H9 (cell line): ENCODE results near the gene PPP4R2. TPM values are rescaled to one million over a fixed set of nuclear protein-coding genes. Genes with fewer than 3 reads are reported as not detected.

Experiments used
- DNase-seq: peaks from one replicate; pipeline ENCODE4 v3.0.0-alpha.2; 2017
- H2AFZ ChIP-seq: one replicate; pipeline ENCODE4 v1.6.1; 2013; ENCODE audit warnings: mild to moderate bottlenecking, low read length, control low read depth, moderate library complexity
- H2AK5ac ChIP-seq: 2 replicates; pipeline ENCODE4 v1.6.1; 2013; ENCODE audit warnings: low read length, control low read depth, mixed read lengths; ENCODE audit not compliant: insufficient read length
- H2BK120ac ChIP-seq: one replicate; pipeline ENCODE4 v1.6.1; 2013; ENCODE audit warnings: low read depth, mild to moderate bottlenecking, low read length, control low read depth, inconsistent platforms; ENCODE audit not compliant: poor library complexity, severe bottlenecking
- H2BK12ac ChIP-seq: 2 replicates; pipeline ENCODE4 v1.6.1; 2013; ENCODE audit warnings: low read length, control low read depth, mixed read lengths, low read depth; ENCODE audit not compliant: insufficient read length
- H2BK15ac ChIP-seq: 2 replicates; pipeline ENCODE4 v1.6.1; 2013; ENCODE audit warnings: low read depth, low read length, control low read depth
- H2BK20ac ChIP-seq: one replicate; pipeline ENCODE4 v1.6.1; 2013; ENCODE audit warnings: low read depth, mild to moderate bottlenecking, low read length, control low read depth, inconsistent platforms; ENCODE audit not compliant: poor library complexity, severe bottlenecking
- H2BK5ac ChIP-seq: 2 replicates; pipeline ENCODE4 v1.6.1; 2013; ENCODE audit warnings: low read length, control low read depth, mixed read lengths; ENCODE audit not compliant: insufficient read length
- H3K14ac ChIP-seq: 2 replicates; pipeline ENCODE4 v1.6.1; 2013; ENCODE audit warnings: low read length, control low read depth; ENCODE audit not compliant: insufficient read depth
- H3K18ac ChIP-seq: 2 replicates; pipeline ENCODE4 v1.6.1; 2013; ENCODE audit warnings: low read depth, mild to moderate bottlenecking, mixed read lengths, low read length, control low read depth; ENCODE audit not compliant: insufficient read length
- H3K23ac ChIP-seq: 2 replicates; pipeline ENCODE4 v1.6.1; 2013; ENCODE audit warnings: low read length, control low read depth, mixed read lengths, low read depth; ENCODE audit not compliant: insufficient read length
- H3K23me2 ChIP-seq: 2 replicates; pipeline ENCODE4 v1.6.1; 2013; ENCODE audit warnings: low read depth, mild to moderate bottlenecking, mixed read lengths, low read length, control low read depth; ENCODE audit not compliant: insufficient read length, poor library complexity, severe bottlenecking
- H3K27ac ChIP-seq: 2 replicates; pipeline ENCODE4 v1.5.1; 2013; ENCODE audit warnings: low read length, control low read depth, mixed read lengths, low read depth; ENCODE audit not compliant: insufficient read length
- H3K27me3 ChIP-seq: 2 replicates; pipeline ENCODE4 v1.6.1; 2013; ENCODE audit warnings: low read length, control low read depth, inconsistent platforms; ENCODE audit not compliant: insufficient read depth
- H3K4ac ChIP-seq: 2 replicates; pipeline ENCODE4 v1.6.1; 2013; ENCODE audit warnings: low read depth, mild to moderate bottlenecking, control low read depth, inconsistent platforms, low read length, moderate library complexity
- H3K4me1 ChIP-seq: 2 replicates; pipeline ENCODE4 v1.6.1; 2013; ENCODE audit warnings: low read length, control low read depth, inconsistent platforms; ENCODE audit not compliant: insufficient read depth
- H3K4me2 ChIP-seq: 2 replicates; pipeline ENCODE4 v1.6.1; 2013; ENCODE audit warnings: low read length, control low read depth, mixed read lengths; ENCODE audit not compliant: insufficient read length, insufficient read depth
- H3K56ac ChIP-seq: 2 replicates; pipeline ENCODE4 v1.6.1; 2013; ENCODE audit warnings: low read depth, mild to moderate bottlenecking, mixed read lengths, low read length, control low read depth; ENCODE audit not compliant: insufficient read length
- H3K79me1 ChIP-seq: 2 replicates; pipeline ENCODE4 v1.6.1; 2013; ENCODE audit warnings: low read depth, mild to moderate bottlenecking, moderate library complexity, low read length, control low read depth, inconsistent platforms; ENCODE audit not compliant: insufficient read depth, poor library complexity, severe bottlenecking
- H3K79me2 ChIP-seq: 2 replicates; pipeline ENCODE4 v1.6.1; 2013; ENCODE audit warnings: low read length, control low read depth, inconsistent platforms; ENCODE audit not compliant: insufficient read depth
- H3K9ac ChIP-seq: 2 replicates; pipeline ENCODE4 v1.6.1; 2013; ENCODE audit warnings: low read length, control low read depth, mixed read lengths; ENCODE audit not compliant: insufficient read length; ENCODE audit errors: extremely low read depth
- H3K9me3 ChIP-seq: one replicate; pipeline ENCODE4 v1.6.1; 2013; ENCODE audit warnings: low read depth, low read length, inconsistent platforms; ENCODE audit not compliant: control insufficient read depth
- H3T11ph ChIP-seq: one replicate; pipeline ENCODE4 v1.6.1; 2013; ENCODE audit warnings: mild to moderate bottlenecking, low read length, control low read depth, inconsistent platforms
- H4K20me1 ChIP-seq: one replicate; pipeline ENCODE4 v1.6.1; 2013; ENCODE audit not compliant: control insufficient read depth, insufficient read length, insufficient read depth
- H4K5ac ChIP-seq: 2 replicates; pipeline ENCODE4 v1.6.1; 2013; ENCODE audit warnings: low read depth, mild to moderate bottlenecking, mixed read lengths, low read length, control low read depth; ENCODE audit not compliant: insufficient read length
- H4K8ac ChIP-seq: replicated peaks from 2 replicates; pipeline ENCODE4 v1.6.1; 2013; ENCODE audit warnings: low read length, control low read depth, mixed read lengths, low read depth; ENCODE audit not compliant: insufficient read length
- H4K91ac ChIP-seq: 2 replicates; pipeline ENCODE4 v1.6.1; 2013; ENCODE audit warnings: low read depth, mild to moderate bottlenecking, moderate library complexity, mixed read lengths, low read length, control low read depth; ENCODE audit not compliant: insufficient read length
- H3K27ac Mint-ChIP-seq, 3 experiments: 2 replicates in 2 of 3; 3 replicates in 1 of 3; pipeline ENCODE4 v1.8.0; 2020 to 2021; ENCODE audit warnings: mixed read lengths in 3 of 3, mild to moderate bottlenecking in 1 of 3, moderate library complexity in 1 of 3
- H3K27me3 Mint-ChIP-seq: 2 replicates; pipeline ENCODE4 v1.8.0; 2021; ENCODE audit warnings: low read depth, mild to moderate bottlenecking, moderate library complexity, mixed read lengths
- H3K36me3 Mint-ChIP-seq, 3 experiments: 2 replicates in 2 of 3; 3 replicates in 1 of 3; pipeline ENCODE4 v1.8.0; 2020 to 2021; ENCODE audit warnings: low read depth in 3 of 3, mixed read lengths in 3 of 3; ENCODE audit not compliant: insufficient read depth in 1 of 3
- H3K4me1 Mint-ChIP-seq, 2 experiments: 2 replicates each; pipeline ENCODE4 v1.8.0; 2020; ENCODE audit warnings: mixed read lengths in 2 of 2
- H3K4me3 Mint-ChIP-seq, 2 experiments: 2 replicates in 1 of 2; 3 replicates in 1 of 2; pipeline ENCODE4 v1.8.0; 2020 to 2021; ENCODE audit warnings: mild to moderate bottlenecking in 2 of 2, mixed read lengths in 2 of 2, moderate library complexity in 1 of 2
- H3K9me3 Mint-ChIP-seq, 2 experiments: 2 replicates in 1 of 2; 3 replicates in 1 of 2; pipeline ENCODE4 v1.8.0; 2020; ENCODE audit warnings: mild to moderate bottlenecking in 2 of 2, mixed read lengths in 2 of 2, moderate library complexity in 1 of 2
- WGBS: extraction: QIAGEN DNeasy Blood & Tissue Kit; methylation state at CpG from one replicate; pipeline ENCODE4 v1.1.7; 2013; ENCODE audit warnings: missing lambda C conversion rate, low lambda C conversion rate, mixed read lengths; ENCODE audit not compliant: insufficient read length; ENCODE audit errors: extremely low coverage; 5-methylcytosine and 5-hydroxymethylcytosine counted together
- total RNA-seq: library from RNA; stranded (reverse); gene quantifications from 2 replicates; pipeline ENCODE4 v1.2.1, GENCODE V29; 2021
- TF ChIP-seq, protein P1 (sequence below): fragments of 200-600 bp; sonication (generic); conservative IDR thresholded peaks from 3 replicates; pipeline ENCODE4 v1.8.0; 2021; ENCODE audit warnings: antibody characterized with exemption, mild to moderate bottlenecking

Gene PPP4R2
- total RNA-seq, 1 experiment from 2014 or later, result 132 TPM

DNA sequence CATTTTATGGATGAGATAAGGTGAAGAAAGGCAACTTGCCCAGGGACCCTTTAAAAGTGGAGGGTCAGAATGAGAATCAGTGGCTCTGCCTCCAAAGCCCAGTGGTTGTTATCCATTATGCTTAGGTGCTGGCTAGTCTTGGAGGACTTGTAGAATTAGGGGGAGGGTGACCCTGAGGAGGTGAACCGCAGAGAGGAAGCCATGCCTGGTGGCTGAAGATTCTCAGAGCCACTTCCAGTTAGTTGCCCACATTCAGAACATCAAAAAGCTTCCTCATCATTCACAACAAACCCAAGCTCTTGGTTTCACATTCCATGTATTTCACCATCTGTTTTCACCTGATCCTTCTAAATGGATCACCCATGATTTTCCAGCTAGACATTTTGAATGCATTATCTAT is 76.0 kb downstream of the PPP4R2 start:
- Mint-ChIP-seq H3K4me3 (no peak overlapping the region), H3K27me3 (no peaks in the 10 kb centered on the region)

More for the DNA sequence above, 76.0 kb downstream of the PPP4R2 start:
- Histone ChIP-seq H3K79me2 (no peaks in the 10 kb centered on the region), H2BK5ac (no peak overlapping the region), H3K27me3 (no peaks in the 10 kb centered on the region), H3K56ac (no peak overlapping the region), H3K4me1 (peaks cover 6% of the 10 kb centered on the region; the same call in 1 of the 2 replicates), H4K20me1 (no peaks in the 10 kb centered on the region), H3K18ac (no peak overlapping the region), H3K9me3 (no peaks in the 10 kb centered on the region), H3K23me2 (no peaks in the 10 kb centered on the region), H2BK20ac (no peak overlapping the region), H2BK120ac (no peak overlapping the region), H2BK12ac (no peak overlapping the region), H3K4me2 (no peak overlapping the region), H4K8ac (no peak overlapping the region), H3T11ph (no peak overlapping the region), H4K91ac (no peak overlapping the region), H3K14ac (no peak overlapping the region), H2BK15ac (no peak overlapping the region), H3K27ac (no peak overlapping the region), H4K5ac (no peak overlapping the region), H3K4ac (no peak overlapping the region), H3K9ac (no peak overlapping the region), H3K79me1 (no peaks in the 10 kb centered on the region), H2AK5ac (no peak overlapping the region), H3K23ac (no peak overlapping the region), H2AFZ (no peak overlapping the region)
- TF ChIP-seq, protein P1, sequence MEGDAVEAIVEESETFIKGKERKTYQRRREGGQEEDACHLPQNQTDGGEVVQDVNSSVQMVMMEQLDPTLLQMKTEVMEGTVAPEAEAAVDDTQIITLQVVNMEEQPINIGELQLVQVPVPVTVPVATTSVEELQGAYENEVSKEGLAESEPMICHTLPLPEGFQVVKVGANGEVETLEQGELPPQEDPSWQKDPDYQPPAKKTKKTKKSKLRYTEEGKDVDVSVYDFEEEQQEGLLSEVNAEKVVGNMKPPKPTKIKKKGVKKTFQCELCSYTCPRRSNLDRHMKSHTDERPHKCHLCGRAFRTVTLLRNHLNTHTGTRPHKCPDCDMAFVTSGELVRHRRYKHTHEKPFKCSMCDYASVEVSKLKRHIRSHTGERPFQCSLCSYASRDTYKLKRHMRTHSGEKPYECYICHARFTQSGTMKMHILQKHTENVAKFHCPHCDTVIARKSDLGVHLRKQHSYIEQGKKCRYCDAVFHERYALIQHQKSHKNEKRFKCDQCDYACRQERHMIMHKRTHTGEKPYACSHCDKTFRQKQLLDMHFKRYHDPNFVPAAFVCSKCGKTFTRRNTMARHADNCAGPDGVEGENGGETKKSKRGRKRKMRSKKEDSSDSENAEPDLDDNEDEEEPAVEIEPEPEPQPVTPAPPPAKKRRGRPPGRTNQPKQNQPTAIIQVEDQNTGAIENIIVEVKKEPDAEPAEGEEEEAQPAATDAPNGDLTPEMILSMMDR, result no peak
- Mint-ChIP-seq H3K36me3 (peaks cover 0 to 4% (median 0%) of the 10 kb centered on the region in 3 experiments; a peak in 1 of 7 replicates), H3K9me3 (no peaks in the 10 kb centered on the region), H3K4me1 (peaks cover 23 to 31% of the 10 kb centered on the region in 2 experiments), H3K27ac (peak overlapping the region in 1 of 3 experiments; percentile 68; a peak in 2 of 7 replicates)
- no peak for DNase-seq
- WGBS, result no CpG with 5 or more reads among the region's 1 CpG
